K562 (cell line): ENCODE data around the gene PARP1. TPM values are rescaled to one million over a fixed set of nuclear protein-coding genes. Genes with fewer than 3 reads are reported as not detected.

Source experiments
- ATAC-seq: fragments of 200-7000 bp; cut with Tn5 transposase; 3 replicates; pipeline ENCODE4 v1.9.1; 2020; ENCODE audit warnings: moderate library complexity
- BruUV-seq: library from RNA; stranded (reverse); fragments of 400-500 nt; replicated peaks from 2 replicates; lab custom pipeline; 2021; lab: Mats Ljungman, UMichigan
- CTCF ChIA-PET: fragments of 300-600 bp; formaldehyde crosslinking; extraction: SDS; loops from one replicate; lab custom pipeline; 2021; ENCODE audit warnings: low intra/inter-chr PET ratio; lab: Yijun Ruan, JAX
- POLR2A ChIA-PET: fragments of 300-600, 350-650 bp; sonication (Branson Sonifier 250); formaldehyde crosslinking; extraction: SDS; loops from one replicate; lab custom pipeline; 2021; ENCODE audit warnings: antibody characterized with exemption, inconsistent platforms; lab: Yijun Ruan, JAX
- DNase-seq, 4 experiments: peaks; one replicate each; pipeline versions ENCODE4 v3.0.0 to v3.0.0-alpha.2; 2011 to 2018; ENCODE audit warnings: low spot score in 3 of 4, mixed read lengths in 3 of 4; ENCODE audit errors: extremely low read depth in 1 of 4
- FAIRE-seq: peaks from 2 replicates; lab custom pipeline; 2011; peaks lifted over from hg19 to GRCh38; lab: Jason Lieb, UNC
- H2AFZ ChIP-seq: 2 replicates; pipeline ENCODE4 v1.6.0; 2011; ENCODE audit warnings: low read depth, low read length, control low read depth, inconsistent platforms
- H3K27ac ChIP-seq: fragments of 200-600 bp; 3 replicates; pipeline ENCODE4 v1.8.0; 2011; ENCODE audit warnings: low read depth, mild to moderate bottlenecking, control low read depth, inconsistent platforms, low read length, moderate library complexity, mixed read lengths; ENCODE audit errors: extremely low read depth
- H3K27me3 ChIP-seq, 2 experiments: fragments of 300-600 bp in 1 of 2; 2 replicates in 1 of 2; 3 replicates in 1 of 2; pipeline versions ENCODE4 v1.6.0 to v1.8.0; 2011; ENCODE audit warnings: inconsistent platforms in 2 of 2, low read length in 2 of 2, mild to moderate bottlenecking in 1 of 2, mixed read lengths in 1 of 2, moderate library complexity in 1 of 2; ENCODE audit not compliant: control insufficient read depth in 2 of 2, insufficient read depth in 2 of 2
- H3K36me3 ChIP-seq: fragments of 300-600 bp; 3 replicates; pipeline ENCODE4 v1.8.0; 2011; ENCODE audit warnings: mild to moderate bottlenecking, low read length, inconsistent platforms; ENCODE audit not compliant: control insufficient read depth, insufficient read depth
- H3K4me1 ChIP-seq, 2 experiments: fragments of 200-600 bp in 1 of 2; replicated peaks in 1 of 2; 2 replicates in 1 of 2; 3 replicates in 1 of 2; pipeline versions ENCODE4 v1.5.1 to v1.8.0; 2011; ENCODE audit warnings: inconsistent platforms in 2 of 2, low read length in 2 of 2, mild to moderate bottlenecking in 1 of 2, mixed read lengths in 1 of 2, moderate library complexity in 1 of 2; ENCODE audit not compliant: control insufficient read depth in 2 of 2, insufficient read depth in 2 of 2
- H3K4me2 ChIP-seq: 2 replicates; pipeline ENCODE4 v1.6.1; 2011; ENCODE audit warnings: low read length, control low read depth, inconsistent platforms, mixed read lengths; ENCODE audit not compliant: insufficient read depth
- H3K4me3 ChIP-seq: fragments of 200-600 bp; sonication (generic), shearing (Covaris generic); 2 replicates; pipeline ENCODE4 v1.5.1; 2016; ENCODE audit warnings: control low read depth, inconsistent platforms
- H3K79me2 ChIP-seq: fragments of 200-600 bp; 3 replicates; pipeline ENCODE4 v1.8.0; 2011; ENCODE audit warnings: low read length, inconsistent platforms; ENCODE audit not compliant: control insufficient read depth, insufficient read depth
- H3K9ac ChIP-seq, 2 experiments: 2 replicates each; pipeline versions ENCODE4 v1.6.0 to v1.6.1; 2011; ENCODE audit warnings: low read depth in 2 of 2, low read length in 2 of 2, control low read depth in 1 of 2, inconsistent platforms in 1 of 2, mild to moderate bottlenecking in 1 of 2, mixed read lengths in 1 of 2; ENCODE audit not compliant: insufficient read depth in 1 of 2
- H3K9me1 ChIP-seq: one replicate; pipeline ENCODE4 v1.6.0; 2011; ENCODE audit warnings: inconsistent platforms, mild to moderate bottlenecking, low read length, moderate library complexity; ENCODE audit not compliant: control insufficient read depth, insufficient read depth
- H3K9me3 ChIP-seq: replicated peaks from 2 replicates; pipeline ENCODE4 v1.5.1; 2011; ENCODE audit warnings: low read depth, low read length, inconsistent platforms; ENCODE audit not compliant: control insufficient read depth, insufficient read depth
- H4K20me1 ChIP-seq: replicated peaks from 2 replicates; pipeline ENCODE4 v1.6.1; 2011; ENCODE audit warnings: low read length, inconsistent platforms, mixed read lengths; ENCODE audit not compliant: control insufficient read depth, insufficient read depth
- EP300 ChIP-seq: IDR thresholded peaks from 2 replicates; pipeline ENCODE4 v1.6.1; 2012; ENCODE audit warnings: low read length, improper control_type of control experiment
- GATAD2A ChIP-seq: fragments of 450-650 bp; IDR thresholded peaks from 2 replicates; pipeline ENCODE4 v1.6.1; 2017
- MEIS2 ChIP-seq: fragments of 450-650 bp; IDR thresholded peaks from 2 replicates; pipeline ENCODE4 v1.6.1; 2014; ENCODE audit warnings: mild to moderate bottlenecking; ENCODE audit not compliant: partially characterized antibody
- RAD21 ChIP-seq, 2 experiments: fragments of 250-450 bp in 1 of 2; fragments of 450-650 bp in 1 of 2; sonication (Bioruptor Pico) in 1 of 2; formaldehyde crosslinking in 1 of 2; IDR thresholded peaks in 1 of 2; conservative IDR thresholded peaks in 1 of 2; 2 replicates each; pipeline versions ENCODE4 v1.4.0 to v1.8.0; 2020 to 2022; ENCODE audit warnings: mild to moderate bottlenecking in 2 of 2, moderate library complexity in 1 of 2
- SMARCC2 ChIP-seq: fragments of 450-650 bp; IDR thresholded peaks from 2 replicates; pipeline ENCODE4 v1.6.1; 2017; ENCODE audit warnings: antibody characterized with exemption, moderate library complexity, mild to moderate bottlenecking, low read depth
- TAL1 ChIP-seq: fragments of 450-650 bp; IDR thresholded peaks from 2 replicates; pipeline ENCODE4 v1.6.1; 2016; ENCODE audit warnings: mild to moderate bottlenecking
- TARDBP ChIP-seq: fragments of 450-650 bp; IDR thresholded peaks from 2 replicates; pipeline ENCODE4 v1.6.1; 2016
- U2AF1 ChIP-seq: fragments of 200-400 bp; formaldehyde crosslinking; optimal IDR thresholded peaks from 2 replicates; pipeline ENCODE3; 2017; ENCODE audit warnings: mild to moderate bottlenecking, low read depth, low read length, moderate library complexity
- ZNF217 ChIP-seq: sonication (generic); formaldehyde crosslinking; IDR thresholded peaks from 2 replicates; pipeline ENCODE4 v1.8.0; 2022; ENCODE audit warnings: mild to moderate bottlenecking, missing genetic modification reagents
- ZNF444 ChIP-seq: fragments of 250-450 bp; sonication (Bioruptor Pico); IDR thresholded peaks from 2 replicates; pipeline ENCODE4 v1.4.0; 2020; ENCODE audit warnings: mild to moderate bottlenecking, moderate library complexity
- WGBS: fragments of 100-300 bp; shearing (Covaris generic); methylation state at CpG from one replicate; pipeline ENCODE4 v1.1.6; 2016; ENCODE audit warnings: low coverage, mixed read lengths; ENCODE audit not compliant: insufficient coverage; ENCODE audit errors: missing lambda C conversion rate; 5-methylcytosine and 5-hydroxymethylcytosine counted together
- in situ Hi-C: fragments of 300-500 bp; cut with MboI; formaldehyde crosslinking; loops from 4 replicates; pipeline ENCODE4 v1.15.0; 2018; ENCODE audit warnings: inconsistent platforms, mixed read lengths
- intact Hi-C: fragments of 100-400 bp; cut with micrococcal nuclease; formaldehyde crosslinking; loops from 2 replicates; pipeline ENCODE4 v1.14.2; 2022
- polyA plus RNA-seq, 8 experiments: library from polyadenylated mRNA; depleted of rRNA in 4 of 8; stranded (reverse) in 5 of 8; unstranded in 3 of 8; fragments of >200 nt; fragmentation: Nextera tagmentation in 2 of 8; fragmentation: Illumina TruSeq in 1 of 8; extraction: Ambion mirVana in 2 of 8; extraction: Trizol in 1 of 8; gene quantifications; 2 replicates each; pipeline versions ENCODE4 v1.2.1 to v1.2.3, GENCODE V29; 2011 to 2014; ENCODE audit warnings: inconsistent platforms in 1 of 8, missing spikeins in 1 of 8
- total RNA-seq, 7 experiments: library from RNA; depleted of rRNA in 6 of 7; stranded (reverse); fragments of >200 nt in 6 of 7; fragmentation: Illumina TruSeq in 2 of 7; extraction: Trizol in 2 of 7; gene quantifications; 2 replicates each; pipeline versions ENCODE4 v1.2.1 to v1.2.3, GENCODE V29; 2011 to 2021; ENCODE audit warnings: low replicate concordance in 1 of 7
- TF ChIP-seq, protein P1 (sequence below): fragments of 200-400 bp; formaldehyde crosslinking; IDR thresholded peaks from 2 replicates; pipeline ENCODE4 v1.6.1; 2017; ENCODE audit warnings: mild to moderate bottlenecking, low read depth, low read length, moderate library complexity
- TF ChIP-seq, protein P2 (sequence below): sonication (generic); formaldehyde crosslinking; IDR thresholded peaks from 2 replicates; pipeline ENCODE4 v1.9.0; 2022; ENCODE audit warnings: mild to moderate bottlenecking, missing genetic modification reagents
- TF ChIP-seq, protein P3 (sequence below): fragments of 450-650 bp; IDR thresholded peaks from 2 replicates; pipeline ENCODE4 v1.7.1; 2018; ENCODE audit warnings: mild to moderate bottlenecking, low read depth; ENCODE audit not compliant: partially characterized antibody
- TF ChIP-seq, protein P4 (sequence below), 3 experiments: IDR thresholded peaks in 2 of 3; conservative IDR thresholded peaks in 1 of 3; 2 replicates each; pipeline ENCODE4 v1.5.1; 2011 to 2012; ENCODE audit warnings: low read length in 3 of 3, mild to moderate bottlenecking in 3 of 3, control low read depth in 2 of 3, improper control_type of control experiment in 1 of 3, inconsistent platforms in 1 of 3, low read depth in 1 of 3, mixed read lengths in 1 of 3, moderate library complexity in 1 of 3; ENCODE audit not compliant: insufficient read depth in 2 of 3

The PARP1 gene
- total and polyA plus RNA-seq, 9 of the 15 experiments (the other 6 are each of a cell fraction or from before 2014, with no cell fraction given): 121 to 306 (median 250) TPM

DNA sequence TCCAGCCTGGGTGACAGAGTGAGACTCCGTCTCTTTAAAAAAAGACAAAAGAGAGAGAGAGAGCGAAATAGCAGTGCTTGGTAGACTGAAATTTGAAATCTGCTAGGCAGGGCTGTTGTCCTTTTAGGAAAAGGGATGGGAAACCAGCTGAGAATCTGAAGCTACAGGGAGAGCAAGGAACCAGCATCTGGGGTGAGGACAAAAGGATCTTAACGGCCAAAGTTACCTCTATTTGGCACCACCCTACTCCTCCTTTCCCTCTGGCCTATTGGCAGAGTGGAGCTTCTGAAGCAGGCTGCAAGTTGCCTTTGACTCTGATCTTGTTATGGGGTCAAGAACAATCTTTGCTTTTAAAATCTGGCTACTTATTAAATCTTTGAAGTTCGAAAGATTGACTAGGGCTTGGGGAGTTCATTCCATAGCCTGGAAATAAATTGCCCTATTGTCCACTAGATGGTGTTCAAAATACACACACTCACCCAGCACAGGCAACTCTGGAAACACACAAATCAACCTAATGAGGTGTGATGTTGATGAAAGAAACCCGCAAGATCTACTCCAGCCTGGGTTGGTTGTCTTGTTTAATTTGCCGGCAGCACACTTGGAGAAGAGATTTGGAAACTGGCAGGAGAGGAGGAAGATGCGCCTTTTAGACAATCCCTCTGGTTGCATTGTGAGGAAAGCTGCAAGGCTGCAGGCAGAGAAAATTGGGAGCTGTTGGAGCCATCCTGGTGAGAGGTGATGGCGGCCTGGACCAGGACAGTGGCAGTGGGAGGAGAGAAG is 16.5 kb upstream of the PARP1 start:
- H3K79me2 ChIP-seq: no peaks in the 10 kb centered on the region
- H4K20me1 ChIP-seq: no peaks in the 10 kb centered on the region
- DNase-seq (peak in 2 of 4 experiments; percentile 52 to 61), FAIRE-seq (peak; percentile 87), ATAC-seq (peak; percentile 92)
- POLR2A ChIA-PET: interaction anchor here (1.0 kb wide), 1 partner anchor 16 kb away, joined by 4 read pairs; the partner anchor contains the start of gene PARP1
- H3K4me2 ChIP-seq: no peak overlapping the region
- no peaks in the 10 kb centered on the region; a peak in 1 of 5 replicates for H3K4me1 ChIP-seq
- 7% methylated on average over 8 of the region's 8 CpGs for WGBS
- H3K36me3 ChIP-seq: no peaks in the 10 kb centered on the region
- H3K27ac ChIP-seq: no peak overlapping the region
- no peak overlapping the region for H3K4me3 ChIP-seq
- in situ Hi-C loops (no loop called here), intact Hi-C loops (loop anchor here (2.0 to 10.0 kb wide), 2 partner anchors 184 to 400 kb away; no protein-coding TSS in a partner anchor)
- no peak overlapping the region for H2AFZ ChIP-seq
- no peak overlapping the region for H3K9ac ChIP-seq
- no TSS peak for BruUV-seq
- peaks cover 24 to 40% of the 10 kb centered on the region in 2 experiments for H3K27me3 ChIP-seq
- no peaks in the 10 kb centered on the region for H3K9me3 ChIP-seq
- CTCF ChIA-PET: no interaction called here
- no peaks in the 10 kb centered on the region for H3K9me1 ChIP-seq
- TF ChIP-seq ZNF217 (CRISPR knock-in tag) (no peak), RAD21 (CRISPR knock-in tag; conservative IDR thresholded peaks at IDR 0.05 in 1 of 2, IDR thresholded peaks at IDR 0.05 in 1 of 2) (peak; percentile 81 to 82), GATAD2A (no peak), TAL1 (no peak), ZNF444 (CRISPR knock-in tag) (no peak), MEIS2 (peak; percentile 73), TARDBP (no peak), U2AF1 (no peak), EP300 (no peak), SMARCC2 (no peak)
- TF ChIP-seq, protein P1, sequence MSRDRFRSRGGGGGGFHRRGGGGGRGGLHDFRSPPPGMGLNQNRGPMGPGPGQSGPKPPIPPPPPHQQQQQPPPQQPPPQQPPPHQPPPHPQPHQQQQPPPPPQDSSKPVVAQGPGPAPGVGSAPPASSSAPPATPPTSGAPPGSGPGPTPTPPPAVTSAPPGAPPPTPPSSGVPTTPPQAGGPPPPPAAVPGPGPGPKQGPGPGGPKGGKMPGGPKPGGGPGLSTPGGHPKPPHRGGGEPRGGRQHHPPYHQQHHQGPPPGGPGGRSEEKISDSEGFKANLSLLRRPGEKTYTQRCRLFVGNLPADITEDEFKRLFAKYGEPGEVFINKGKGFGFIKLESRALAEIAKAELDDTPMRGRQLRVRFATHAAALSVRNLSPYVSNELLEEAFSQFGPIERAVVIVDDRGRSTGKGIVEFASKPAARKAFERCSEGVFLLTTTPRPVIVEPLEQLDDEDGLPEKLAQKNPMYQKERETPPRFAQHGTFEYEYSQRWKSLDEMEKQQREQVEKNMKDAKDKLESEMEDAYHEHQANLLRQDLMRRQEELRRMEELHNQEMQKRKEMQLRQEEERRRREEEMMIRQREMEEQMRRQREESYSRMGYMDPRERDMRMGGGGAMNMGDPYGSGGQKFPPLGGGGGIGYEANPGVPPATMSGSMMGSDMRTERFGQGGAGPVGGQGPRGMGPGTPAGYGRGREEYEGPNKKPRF: no peak
- TF ChIP-seq, protein P2, sequence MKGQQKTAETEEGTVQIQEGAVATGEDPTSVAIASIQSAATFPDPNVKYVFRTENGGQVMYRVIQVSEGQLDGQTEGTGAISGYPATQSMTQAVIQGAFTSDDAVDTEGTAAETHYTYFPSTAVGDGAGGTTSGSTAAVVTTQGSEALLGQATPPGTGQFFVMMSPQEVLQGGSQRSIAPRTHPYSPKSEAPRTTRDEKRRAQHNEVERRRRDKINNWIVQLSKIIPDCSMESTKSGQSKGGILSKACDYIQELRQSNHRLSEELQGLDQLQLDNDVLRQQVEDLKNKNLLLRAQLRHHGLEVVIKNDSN (CRISPR knock-in tag): no peak
- TF ChIP-seq, protein P3, sequence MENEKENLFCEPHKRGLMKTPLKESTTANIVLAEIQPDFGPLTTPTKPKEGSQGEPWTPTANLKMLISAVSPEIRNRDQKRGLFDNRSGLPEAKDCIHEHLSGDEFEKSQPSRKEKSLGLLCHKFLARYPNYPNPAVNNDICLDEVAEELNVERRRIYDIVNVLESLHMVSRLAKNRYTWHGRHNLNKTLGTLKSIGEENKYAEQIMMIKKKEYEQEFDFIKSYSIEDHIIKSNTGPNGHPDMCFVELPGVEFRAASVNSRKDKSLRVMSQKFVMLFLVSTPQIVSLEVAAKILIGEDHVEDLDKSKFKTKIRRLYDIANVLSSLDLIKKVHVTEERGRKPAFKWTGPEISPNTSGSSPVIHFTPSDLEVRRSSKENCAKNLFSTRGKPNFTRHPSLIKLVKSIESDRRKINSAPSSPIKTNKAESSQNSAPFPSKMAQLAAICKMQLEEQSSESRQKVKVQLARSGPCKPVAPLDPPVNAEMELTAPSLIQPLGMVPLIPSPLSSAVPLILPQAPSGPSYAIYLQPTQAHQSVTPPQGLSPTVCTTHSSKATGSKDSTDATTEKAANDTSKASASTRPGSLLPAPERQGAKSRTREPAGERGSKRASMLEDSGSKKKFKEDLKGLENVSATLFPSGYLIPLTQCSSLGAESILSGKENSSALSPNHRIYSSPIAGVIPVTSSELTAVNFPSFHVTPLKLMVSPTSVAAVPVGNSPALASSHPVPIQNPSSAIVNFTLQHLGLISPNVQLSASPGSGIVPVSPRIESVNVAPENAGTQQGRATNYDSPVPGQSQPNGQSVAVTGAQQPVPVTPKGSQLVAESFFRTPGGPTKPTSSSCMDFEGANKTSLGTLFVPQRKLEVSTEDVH: no peak
- TF ChIP-seq, protein P4, sequence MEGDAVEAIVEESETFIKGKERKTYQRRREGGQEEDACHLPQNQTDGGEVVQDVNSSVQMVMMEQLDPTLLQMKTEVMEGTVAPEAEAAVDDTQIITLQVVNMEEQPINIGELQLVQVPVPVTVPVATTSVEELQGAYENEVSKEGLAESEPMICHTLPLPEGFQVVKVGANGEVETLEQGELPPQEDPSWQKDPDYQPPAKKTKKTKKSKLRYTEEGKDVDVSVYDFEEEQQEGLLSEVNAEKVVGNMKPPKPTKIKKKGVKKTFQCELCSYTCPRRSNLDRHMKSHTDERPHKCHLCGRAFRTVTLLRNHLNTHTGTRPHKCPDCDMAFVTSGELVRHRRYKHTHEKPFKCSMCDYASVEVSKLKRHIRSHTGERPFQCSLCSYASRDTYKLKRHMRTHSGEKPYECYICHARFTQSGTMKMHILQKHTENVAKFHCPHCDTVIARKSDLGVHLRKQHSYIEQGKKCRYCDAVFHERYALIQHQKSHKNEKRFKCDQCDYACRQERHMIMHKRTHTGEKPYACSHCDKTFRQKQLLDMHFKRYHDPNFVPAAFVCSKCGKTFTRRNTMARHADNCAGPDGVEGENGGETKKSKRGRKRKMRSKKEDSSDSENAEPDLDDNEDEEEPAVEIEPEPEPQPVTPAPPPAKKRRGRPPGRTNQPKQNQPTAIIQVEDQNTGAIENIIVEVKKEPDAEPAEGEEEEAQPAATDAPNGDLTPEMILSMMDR (IDR thresholded peaks at IDR 0.05 in 2 of 3, conservative IDR thresholded peaks at IDR 0.05 in 1 of 3; ENCODE audit: insufficient read depth in 2 of 3, low read depth in 1 of 3, low read length in 3 of 3): peak; percentile 63 to 85 (median 67)
